DND-41 (cell line): ENCODE results near the gene SLC39A8.

ENCODE experiments used
- ATAC-seq: fragments of 200-7000 bp; cut with Tn5 transposase; 3 replicates; pipeline ENCODE4 v1.9.1; 2021; ENCODE audit warnings: low read depth; ENCODE audit not compliant: insufficient read depth
- DNase-seq: peaks from one replicate; pipeline ENCODE4 v3.0.0-alpha.2; 2020
- H2AFZ ChIP-seq: 2 replicates; pipeline ENCODE4 v1.6.0; 2012; ENCODE audit warnings: low read depth, low read length
- H3K27ac ChIP-seq: 2 replicates; pipeline ENCODE4 v1.5.1; 2012; ENCODE audit warnings: low read length, inconsistent platforms
- H3K27me3 ChIP-seq: fragments of 200-600 bp; sonication (generic); 2 replicates; pipeline ENCODE4 v1.6.0; 2012; ENCODE audit warnings: low read length, mild to moderate bottlenecking, inconsistent platforms; ENCODE audit not compliant: insufficient read depth, poor library complexity
- H3K36me3 ChIP-seq: 2 replicates; pipeline ENCODE4 v1.5.1; 2012; ENCODE audit warnings: low read length, inconsistent platforms; ENCODE audit not compliant: insufficient read depth
- H3K4me1 ChIP-seq: 2 replicates; pipeline ENCODE4 v1.5.1; 2012; ENCODE audit warnings: mild to moderate bottlenecking, low read length; ENCODE audit not compliant: insufficient read depth
- H3K4me2 ChIP-seq: 2 replicates; pipeline ENCODE4 v1.6.0; 2012; ENCODE audit warnings: mild to moderate bottlenecking, moderate library complexity, low read length, inconsistent platforms; ENCODE audit not compliant: insufficient read depth
- H3K4me3 ChIP-seq, 2 experiments: fragments of 200-600 bp in 1 of 2; shearing (Covaris generic) in 1 of 2; 2 replicates each; pipeline ENCODE4 v1.5.1; 2012 to 2016; ENCODE audit warnings: inconsistent platforms in 2 of 2, low read length in 2 of 2, mild to moderate bottlenecking in 2 of 2, low read depth in 1 of 2, moderate library complexity in 1 of 2
- H3K79me2 ChIP-seq: 2 replicates; pipeline ENCODE4 v1.6.0; 2012; ENCODE audit warnings: low read length, inconsistent platforms; ENCODE audit not compliant: insufficient read depth
- H3K9ac ChIP-seq: 2 replicates; pipeline ENCODE4 v1.6.0; 2012; ENCODE audit warnings: low read depth, mild to moderate bottlenecking, inconsistent platforms, low read length, moderate library complexity
- H3K9me3 ChIP-seq: 2 replicates; pipeline ENCODE4 v1.5.1; 2012; ENCODE audit warnings: low read length, moderate library complexity, mild to moderate bottlenecking, inconsistent platforms; ENCODE audit not compliant: insufficient read depth, severe bottlenecking
- H4K20me1 ChIP-seq: 2 replicates; pipeline ENCODE4 v1.6.0; 2012; ENCODE audit warnings: low read length; ENCODE audit not compliant: insufficient read depth
- CTCF ChIP-seq: IDR thresholded peaks from 2 replicates; pipeline ENCODE4 v1.5.1; 2012; ENCODE audit warnings: borderline replicate concordance, low read length, moderate library complexity, mild to moderate bottlenecking; ENCODE audit not compliant: poor library complexity, severe bottlenecking; ENCODE audit errors: extremely low read depth
- EZH2 ChIP-seq: IDR thresholded peaks from 3 replicates; pipeline ENCODE4 v1.6.1; 2012; ENCODE audit warnings: borderline replicate concordance, low read depth, mild to moderate bottlenecking, moderate library complexity, low read length, inconsistent platforms; ENCODE audit not compliant: severe bottlenecking

The SLC39A8 gene

GRCh38 chr4:102322736-102323135, 22.5 kb downstream of the SLC39A8 start:
- H3K27ac ChIP-seq = no peak overlapping the region
- H4K20me1 ChIP-seq = peaks cover 15% of the 10 kb centered on the region; the same call in 1 of the 2 replicates
- DNase-seq = no peak
- H3K4me3 ChIP-seq = no peak overlapping the region
- no peak for ATAC-seq
- no peaks in the 10 kb centered on the region for H3K36me3 ChIP-seq
- H2AFZ ChIP-seq = no peak overlapping the region
- no peak overlapping the region for H3K9ac ChIP-seq
- H3K9me3 ChIP-seq = no peaks in the 10 kb centered on the region
- TF ChIP-seq EZH2 = no peak
- TF ChIP-seq CTCF = no peak
- H3K4me2 ChIP-seq = no peak overlapping the region
- peaks cover 37% of the 10 kb centered on the region for H3K79me2 ChIP-seq
- peaks cover 5% of the 10 kb centered on the region; the same call in 1 of the 2 replicates for H3K4me1 ChIP-seq
- H3K27me3 ChIP-seq = no peaks in the 10 kb centered on the region

GRCh38 chr4:102321260-102321995, 23.9 kb downstream of the SLC39A8 start:
- Histone ChIP-seq H3K9ac (no peak overlapping the region), H3K36me3 (no peaks in the 10 kb centered on the region), H3K4me2 (no peak overlapping the region), H3K79me2 (peaks cover 32% of the 10 kb centered on the region), H2AFZ (no peak overlapping the region), H4K20me1 (peaks cover 15% of the 10 kb centered on the region; the same call in 1 of the 2 replicates), H3K27me3 (no peaks in the 10 kb centered on the region), H3K4me1 (peaks cover 5% of the 10 kb centered on the region; the same call in 1 of the 2 replicates), H3K4me3 (no peak overlapping the region), H3K27ac (no peak overlapping the region), H3K9me3 (no peaks in the 10 kb centered on the region)
- DNase-seq (no peak), ATAC-seq (peak; percentile 56; the same call in 2 of the 3 replicates)
- no peak for TF ChIP-seq CTCF
- TF ChIP-seq EZH2 = no peak

GRCh38 chr4:102319594-102319993, 25.7 kb downstream of the SLC39A8 start:
- Histone ChIP-seq H3K27ac (no peak overlapping the region), H3K79me2 (peaks cover 28% of the 10 kb centered on the region), H2AFZ (no peak overlapping the region), H3K4me1 (peaks cover 5% of the 10 kb centered on the region; the same call in 1 of the 2 replicates), H3K36me3 (peaks cover under 1% of the 10 kb centered on the region; the same call in 1 of the 2 replicates), H3K9ac (no peak overlapping the region), H3K9me3 (no peaks in the 10 kb centered on the region), H3K4me3 (no peak overlapping the region), H3K4me2 (no peak overlapping the region), H4K20me1 (peaks cover 15% of the 10 kb centered on the region; the same call in 1 of the 2 replicates), H3K27me3 (no peaks in the 10 kb centered on the region)
- DNase-seq = no peak
- no peak for ATAC-seq
- TF ChIP-seq EZH2 = no peak
- TF ChIP-seq CTCF = no peak
